SKM-1 (cell line): ENCODE data around the gene SETX.
A peak's percentile ranks its signal among the peaks of the same experiment; 100 is the strongest.
"Not testable (repeated sequence)": the region's sequence is repeated elsewhere in the genome, so short reads cannot be mapped to it uniquely, and the experiment has no call there.

ENCODE experiments used
- DNase-seq: peaks from one replicate; lab custom pipeline; 2025; ENCODE audit not compliant: unreplicated experiment; lab: John Stamatoyannopoulos, UW

SETX gene

DNA sequence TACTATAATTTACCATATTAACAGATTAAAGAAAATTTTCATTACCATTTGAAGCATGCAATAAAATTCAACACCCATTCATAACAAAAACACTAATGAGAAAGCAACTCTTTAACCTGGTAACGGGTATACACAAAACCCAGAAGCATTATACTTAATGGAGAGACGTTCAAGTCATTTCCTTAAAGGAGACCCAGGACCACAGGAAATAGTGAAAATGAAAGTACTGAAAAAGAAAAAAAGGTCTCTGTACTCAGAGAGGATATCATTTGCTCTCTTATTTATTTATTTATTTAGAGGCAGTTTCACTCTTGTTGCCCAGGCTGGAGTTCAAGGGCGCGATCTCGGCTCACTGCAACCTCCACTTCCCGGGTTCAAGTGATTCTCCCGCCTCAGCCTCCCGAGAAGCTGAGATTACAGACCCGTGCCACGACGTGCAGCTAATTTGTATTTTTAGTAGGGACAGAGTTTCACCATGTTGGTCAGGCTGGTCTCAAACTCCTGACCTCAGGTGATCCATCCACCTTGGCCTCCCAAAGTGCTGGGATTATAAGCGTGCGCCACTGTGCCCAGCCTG, 61.6 kb downstream of the SETX start:
- DNase-seq = no peak

DNA sequence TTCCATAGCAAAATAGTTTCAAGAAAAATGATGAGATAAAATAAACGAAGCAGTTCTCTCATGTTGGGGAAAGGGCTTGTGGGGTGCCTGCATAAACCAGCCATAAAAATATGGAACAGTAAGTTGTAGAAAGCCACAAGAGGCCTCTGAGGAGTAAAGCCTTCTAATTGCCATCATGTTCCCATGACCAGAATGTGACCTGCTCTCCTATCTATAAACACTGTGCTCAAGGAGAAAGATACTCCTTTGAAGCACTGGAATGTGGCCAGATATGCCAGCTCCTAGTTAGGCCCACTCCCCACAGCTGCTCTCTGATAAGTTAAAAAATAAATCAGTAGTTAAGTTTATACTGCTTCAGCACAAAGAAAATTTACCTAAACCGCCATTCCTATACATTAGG, 65.8 kb downstream of the SETX start:
- no peak for DNase-seq

GRCh38 chr9:132288361-132288760, 66.4 kb downstream of the SETX start:
- no peak for DNase-seq

DNA sequence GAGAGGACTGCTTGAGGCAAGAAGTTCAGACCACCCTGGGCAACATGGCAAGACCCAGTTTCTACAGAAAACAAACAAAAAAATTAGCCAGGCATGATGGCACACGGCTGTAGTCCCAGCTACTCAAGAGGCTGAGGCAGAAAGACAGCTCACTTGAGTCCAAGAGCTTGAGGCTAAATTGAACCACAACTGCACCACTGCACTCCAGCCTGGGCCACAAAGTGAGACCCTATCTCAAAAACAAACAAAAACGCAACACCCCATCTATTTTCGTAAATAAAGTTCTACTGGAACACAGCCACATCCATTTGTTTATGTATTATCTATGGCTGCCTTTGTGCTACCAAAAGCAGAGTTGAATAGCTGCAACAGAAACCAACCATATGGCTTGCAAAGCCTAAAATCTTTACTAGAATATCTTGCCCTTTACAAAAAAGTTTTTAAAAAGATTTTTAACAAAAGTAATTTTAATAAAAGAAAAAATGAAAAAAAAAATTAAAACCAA, 67.5 kb downstream of the SETX start:
- DNase-seq = no peak

DNA sequence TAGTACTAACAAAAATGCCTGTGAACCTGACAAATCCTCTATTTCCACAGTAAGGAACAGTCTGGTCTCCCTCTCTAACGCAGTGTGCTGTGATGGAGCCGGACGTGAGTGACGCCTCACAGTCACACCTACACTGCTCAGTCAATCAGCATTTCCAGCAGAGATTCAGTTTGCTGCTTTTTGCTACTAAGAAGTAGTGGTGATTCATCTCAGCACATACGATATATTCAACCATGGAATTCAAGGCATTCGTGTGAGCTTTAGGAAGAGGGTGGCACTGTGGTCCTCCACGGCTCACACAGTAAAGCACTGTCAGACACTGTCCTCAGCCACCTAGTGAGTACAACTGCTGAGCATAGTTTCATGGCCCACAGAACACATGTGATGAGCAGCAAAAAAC, 70.9 kb downstream of the SETX start:
- DNase-seq = no peak

DNA sequence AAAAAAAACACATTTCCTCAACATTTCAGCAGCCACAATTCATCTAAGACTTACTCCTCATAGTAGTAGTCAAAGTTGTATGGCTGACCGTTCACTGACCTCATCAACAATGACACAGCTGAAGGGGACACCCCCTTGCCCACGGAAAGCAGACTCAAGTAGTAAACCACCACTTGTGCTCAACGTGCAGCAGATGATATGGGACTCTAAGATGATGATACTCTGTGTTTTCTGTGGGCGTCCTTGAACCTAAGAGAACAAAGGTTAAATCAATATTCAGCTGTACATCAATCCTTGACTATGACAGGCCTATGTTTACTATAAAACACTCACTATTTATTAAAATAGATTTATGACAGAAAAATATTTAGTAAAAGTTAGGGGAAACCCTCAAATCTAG, 71.6 kb downstream of the SETX start:
- DNase-seq = no peak

DNA sequence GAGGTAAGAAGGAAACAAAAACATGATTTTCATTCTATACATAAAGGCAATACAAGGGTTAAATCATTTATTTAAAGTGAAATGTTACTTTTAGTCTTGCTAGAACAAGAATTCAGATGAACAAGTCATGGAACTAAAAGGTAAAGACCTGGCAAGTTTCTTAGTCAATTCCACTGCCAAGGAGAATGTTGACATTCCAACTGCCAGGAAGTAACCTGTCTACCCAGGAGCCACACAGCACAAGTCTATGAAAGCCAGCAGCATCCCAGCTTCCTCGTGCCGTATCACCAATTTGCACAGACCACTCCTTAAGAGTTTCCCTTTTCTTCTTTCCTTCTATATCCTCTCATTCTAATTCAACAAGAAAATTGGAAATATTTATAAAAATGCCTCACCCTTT, 79.9 kb downstream of the SETX start:
- DNase-seq = no peak

DNA sequence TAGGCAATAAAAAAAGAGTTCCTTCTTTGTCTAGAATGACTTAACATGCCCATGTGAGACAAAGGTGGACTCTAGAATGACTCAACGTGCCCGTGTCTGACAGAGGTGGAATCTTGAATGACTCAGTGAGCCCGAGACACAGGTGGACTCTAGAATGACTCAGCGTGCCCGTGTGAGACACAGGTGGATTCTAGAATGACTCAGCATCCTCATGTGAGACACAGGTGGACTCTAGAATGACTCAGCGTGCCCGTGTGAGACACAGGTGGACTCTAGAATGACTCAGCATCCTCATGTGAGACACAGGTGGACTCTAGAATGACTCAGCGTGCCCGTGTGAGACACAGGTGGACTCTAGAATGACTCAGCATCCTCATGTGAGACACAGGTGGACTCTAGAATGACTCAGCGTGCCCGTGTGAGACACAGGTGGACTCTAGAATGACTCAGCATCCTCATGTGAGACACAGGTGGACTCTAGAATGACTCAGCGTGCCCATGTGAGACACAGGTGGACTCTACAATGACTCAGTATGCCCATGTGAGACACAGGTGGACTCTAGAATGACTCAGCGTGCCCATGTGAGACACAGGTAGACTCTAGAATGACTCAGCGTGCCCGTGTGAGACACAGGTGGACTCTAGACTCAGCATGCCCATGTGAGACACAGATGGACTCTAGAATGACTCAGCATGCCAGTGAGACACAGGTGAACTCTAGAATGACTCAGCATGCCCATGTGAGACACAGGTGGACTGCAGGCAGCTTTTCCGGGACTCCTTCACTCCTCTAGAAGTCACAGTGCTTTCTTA, 84.9 kb downstream of the SETX start:
- DNase-seq = not testable (repeated sequence)

DNA sequence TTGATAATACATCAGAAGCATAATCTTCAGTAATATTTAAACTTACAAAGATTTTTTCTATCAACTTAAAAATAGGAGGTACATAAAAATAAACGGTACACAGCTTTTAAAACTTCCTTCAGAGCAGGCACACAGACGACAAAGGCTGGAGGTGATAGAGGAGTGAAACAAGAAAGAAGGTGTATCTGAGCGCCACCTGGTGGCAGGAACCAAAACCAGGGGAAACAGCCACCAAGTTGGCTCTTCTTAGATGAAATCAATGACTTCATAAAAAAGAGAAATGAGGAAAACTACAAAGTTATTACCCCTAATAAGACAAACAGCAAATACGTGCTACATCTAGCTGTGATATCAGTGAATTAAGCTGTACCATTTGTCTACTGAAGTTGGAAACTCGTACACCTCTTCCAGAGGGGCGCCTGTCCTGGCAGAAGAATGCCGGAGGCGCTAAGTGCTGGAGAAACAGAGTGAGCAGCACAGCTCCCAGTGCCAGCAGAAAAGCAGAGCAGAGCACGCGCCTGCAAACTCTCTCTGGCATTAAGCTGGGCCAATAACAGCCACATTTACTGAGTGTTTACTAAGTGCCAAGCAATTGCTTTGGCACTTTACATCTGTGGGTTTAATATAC, 85.9 kb downstream of the SETX start:
- DNase-seq = peak; percentile 34

DNA sequence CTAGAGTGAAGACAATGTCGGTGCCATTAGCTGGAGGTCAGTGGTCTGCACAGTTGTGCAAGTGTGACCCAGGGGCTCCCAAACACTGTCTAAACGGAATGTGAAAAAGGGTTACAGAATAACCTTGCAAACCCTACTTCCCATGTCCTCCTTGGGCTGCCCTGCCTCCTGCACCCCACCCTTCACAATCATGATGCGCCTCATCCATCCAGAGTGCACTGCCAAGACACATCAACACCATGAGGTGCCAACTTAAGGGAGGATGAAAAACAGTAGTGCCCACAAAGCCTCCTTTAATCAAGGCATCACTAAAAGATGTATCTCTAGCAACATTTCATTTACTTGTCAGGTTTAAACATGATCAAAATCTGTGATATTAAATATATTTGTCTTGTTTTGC, 87.1 kb downstream of the SETX start:
- no peak for DNase-seq

GRCh38 chr9:132266017-132266416, 88.8 kb downstream of the SETX start:
- DNase-seq = no peak

DNA sequence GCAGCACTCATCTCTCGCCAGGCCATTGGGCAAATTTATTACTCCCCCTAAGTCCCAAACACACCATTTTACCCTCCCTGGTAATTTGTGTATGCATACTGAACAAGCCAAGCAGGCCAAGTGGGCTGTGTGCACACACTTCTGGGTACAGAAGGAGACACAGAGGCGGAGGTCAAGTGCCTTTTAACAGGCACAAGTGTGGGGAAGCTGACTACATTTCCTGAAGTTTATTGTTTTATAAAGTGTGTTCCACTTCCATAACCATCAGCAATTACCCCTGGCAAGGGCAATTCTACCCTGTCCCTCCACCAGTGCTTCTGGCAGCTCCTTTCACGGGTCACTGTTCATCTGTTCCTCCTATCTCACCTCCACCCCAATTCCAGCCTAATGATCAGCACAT, 93.9 kb downstream of the SETX start:
- DNase-seq = no peak

- no peak for DNase-seq
Measured at GRCh38 chr9:132250324-132251262, 104.2 kb downstream of the SETX start.

DNA sequence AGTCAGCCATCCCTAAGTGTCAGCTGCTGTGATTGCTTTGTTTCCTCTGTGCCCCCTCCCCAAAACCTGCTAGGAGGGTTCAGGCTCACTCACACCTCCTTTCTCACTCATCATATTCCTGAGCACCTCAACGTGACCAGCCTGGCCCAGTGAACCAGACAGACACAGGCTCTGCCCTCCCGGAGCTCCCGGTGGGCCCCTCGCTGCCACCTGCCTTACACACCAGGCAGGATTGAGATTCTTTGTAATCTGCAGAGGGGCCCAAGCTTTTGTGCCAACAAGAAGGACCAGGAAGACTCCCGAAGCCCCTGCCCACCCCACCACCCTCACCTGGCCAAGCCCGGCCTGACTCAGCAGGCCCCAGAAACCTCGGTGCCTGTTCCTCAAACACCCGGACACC, 105.1 kb downstream of the SETX start:
- DNase-seq = no peak

DNA sequence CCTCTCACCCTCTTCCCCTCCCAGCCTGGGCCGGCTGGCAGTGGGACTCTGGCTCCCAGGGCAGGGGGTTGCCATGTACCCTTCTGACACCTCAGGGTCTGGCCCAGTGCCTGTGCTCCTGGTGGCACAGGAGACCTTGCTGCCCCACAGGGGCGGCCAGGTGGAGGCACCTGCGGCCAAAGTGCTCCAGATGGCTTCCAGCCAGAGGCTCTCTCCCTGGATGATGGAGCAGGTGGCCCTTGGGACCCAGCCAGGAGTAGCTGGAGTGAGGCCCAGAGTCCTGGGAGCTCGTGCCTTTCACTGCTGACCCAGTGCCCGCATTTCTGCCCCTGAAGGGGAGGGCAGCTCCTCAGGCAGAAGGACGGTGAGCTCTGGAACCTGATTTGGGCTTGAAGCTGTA, 105.7 kb downstream of the SETX start:
- DNase-seq = no peak

DNA sequence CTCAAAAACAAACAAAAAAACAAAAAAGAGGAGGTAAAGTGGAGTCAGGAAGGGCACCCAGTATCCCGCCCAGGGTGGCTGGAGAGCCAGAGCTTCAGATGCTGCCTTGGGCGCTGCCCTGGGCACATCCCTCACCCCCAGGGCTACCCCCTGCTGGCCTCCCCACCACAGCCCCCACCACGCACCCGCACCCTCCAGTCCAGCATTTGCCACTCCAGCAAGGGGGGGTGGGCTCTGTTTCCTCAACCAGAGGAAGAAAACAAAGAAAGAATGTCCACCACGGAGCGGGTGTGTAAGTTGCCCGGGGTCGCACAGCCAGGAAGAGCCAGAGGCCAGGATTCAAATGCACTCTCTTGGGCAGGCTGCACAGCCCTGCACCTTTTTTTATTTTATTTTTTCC, 106.8 kb downstream of the SETX start:
- no peak for DNase-seq

DNA sequence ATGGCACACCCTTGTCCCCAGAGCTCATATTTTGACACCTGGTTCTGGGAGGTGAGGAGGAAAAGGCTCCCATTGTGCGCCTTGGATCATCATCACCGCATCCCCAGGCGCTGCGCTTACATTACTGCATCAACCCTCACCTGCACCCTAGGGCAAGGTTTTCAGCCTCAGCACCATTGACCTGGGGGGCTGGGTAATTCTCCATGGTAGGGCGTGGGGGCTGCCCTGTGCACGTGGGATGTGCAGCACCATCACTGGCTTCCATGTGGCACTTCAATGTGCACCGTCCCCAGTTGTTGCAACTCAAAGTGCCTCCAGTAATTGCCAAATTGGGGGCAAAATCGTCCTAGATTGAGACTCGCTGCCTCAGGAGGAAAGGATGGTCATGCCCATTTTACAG, 109.3 kb downstream of the SETX start:
- no peak for DNase-seq

DNA sequence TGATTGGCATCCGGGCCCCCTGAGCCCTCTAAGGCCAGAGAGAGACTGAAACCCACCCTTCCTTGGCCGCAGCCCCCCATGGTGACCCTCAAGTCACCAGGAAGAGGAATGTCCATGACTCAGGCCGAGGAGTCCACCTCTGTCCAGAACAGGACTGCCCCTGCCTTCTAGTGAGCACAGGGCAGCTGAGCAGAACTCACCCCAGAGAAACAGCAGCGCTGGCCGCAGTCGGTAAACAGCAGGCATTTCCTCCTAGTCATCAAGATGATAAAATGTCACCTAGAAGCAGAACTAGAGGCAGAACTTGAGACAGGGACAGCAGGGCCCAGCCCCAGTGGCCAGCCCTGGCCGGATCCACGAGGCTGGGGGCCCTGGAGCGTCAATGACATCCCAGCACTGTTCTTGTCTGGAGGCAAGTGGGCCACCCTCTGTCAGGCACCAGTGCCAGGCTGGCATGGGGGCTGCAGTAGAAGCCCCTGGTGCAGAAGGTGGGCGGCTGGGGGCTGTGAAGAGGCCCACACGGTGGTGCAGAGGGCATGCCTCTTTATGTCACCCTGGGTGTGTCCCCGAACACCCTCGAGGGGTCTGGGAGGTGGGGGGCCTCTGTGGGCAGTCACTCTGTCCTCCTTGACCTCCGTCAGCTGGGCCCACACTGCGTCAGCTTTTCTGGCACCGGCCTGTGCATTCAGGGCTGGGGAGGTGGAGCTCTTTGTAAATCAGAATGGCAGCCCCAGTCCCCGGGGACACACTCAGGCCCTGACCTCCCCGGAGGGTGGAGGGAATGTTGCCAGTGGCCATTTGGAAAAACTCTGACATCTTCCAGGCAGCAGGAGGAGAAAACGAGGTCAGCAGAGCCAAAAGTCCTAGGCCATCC, 110.0 kb downstream of the SETX start:
- DNase-seq = no peak

DNA sequence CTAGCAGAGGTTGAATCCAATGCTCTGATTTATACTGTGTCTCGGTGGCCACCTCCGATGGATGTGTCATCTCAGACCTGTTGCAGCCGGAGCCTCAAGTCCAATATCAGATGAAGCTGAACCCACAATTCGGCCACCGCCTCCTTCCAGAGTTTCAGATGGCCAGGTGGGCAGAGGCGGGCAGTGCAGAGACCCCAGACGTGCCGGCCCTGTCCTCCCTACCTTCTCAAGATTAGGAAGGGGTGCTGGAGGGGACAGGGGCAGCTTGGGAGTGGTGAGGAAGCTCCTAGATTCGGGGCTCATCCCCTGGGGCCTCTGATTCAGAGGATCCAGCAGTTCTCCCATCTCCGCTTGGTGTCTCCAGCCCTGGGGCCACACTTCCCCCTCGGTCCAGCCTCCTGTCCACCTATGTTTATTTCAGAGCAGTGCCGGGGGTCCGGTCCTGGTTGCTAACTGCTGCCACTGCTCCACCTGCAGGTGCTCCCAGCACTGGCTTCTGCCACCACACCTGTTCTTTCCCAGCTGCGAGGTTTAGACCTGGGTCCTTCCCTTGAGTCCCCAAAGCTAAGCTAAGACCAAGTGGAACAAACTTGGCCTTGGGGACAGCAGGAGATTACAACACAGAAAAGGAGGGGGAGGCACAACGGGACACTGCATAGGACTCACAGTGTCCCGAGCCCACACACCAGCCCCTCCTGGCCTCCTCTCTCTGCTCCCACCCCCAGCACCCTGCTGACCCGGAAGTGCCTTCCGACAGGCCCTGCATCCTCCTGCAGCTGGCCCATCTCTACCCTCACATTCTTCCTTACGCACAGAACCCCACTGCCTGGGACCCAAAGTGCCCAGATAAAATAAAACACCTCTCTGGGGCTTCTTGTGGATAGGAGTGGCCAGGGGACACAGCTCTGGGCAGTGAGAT, 111.4 kb downstream of the SETX start:
- no peak for DNase-seq
